Neural cell (in vitro differentiated cells): ENCODE data around the gene PRR16. TPM values are rescaled to one million over a fixed set of nuclear protein-coding genes. Genes with fewer than 3 reads are reported as not detected.
A peak's percentile ranks its signal among the peaks of the same experiment; 100 is the strongest.

Source experiments
- H2AFZ ChIP-seq: fragments of 200-600, 300-800 bp; sonication (generic), shearing (Covaris generic); 2 replicates; pipeline ENCODE4 v1.6.0; 2014; ENCODE audit warnings: low read depth, mild to moderate bottlenecking, antibody characterized with exemption, low read length, moderate library complexity
- H3F3A ChIP-seq: fragments of 200-600 bp; shearing (Covaris generic); 2 replicates; pipeline ENCODE4 v1.6.1; 2016; ENCODE audit warnings: mild to moderate bottlenecking, moderate library complexity, mixed read lengths, antibody characterized with exemption, low read length; ENCODE audit not compliant: insufficient read depth, poor library complexity, severe bottlenecking
- H3K27ac ChIP-seq: fragments of 200-600, 300-800 bp; sonication (generic), shearing (Covaris generic); 2 replicates; pipeline ENCODE4 v1.5.1; 2014; ENCODE audit warnings: mild to moderate bottlenecking, low read length, moderate library complexity
- H3K27me3 ChIP-seq: fragments of 300-800, 200-600 bp; sonication (generic), shearing (Covaris generic); 2 replicates; pipeline ENCODE4 v1.6.0; 2014; ENCODE audit warnings: mild to moderate bottlenecking, low read depth, low read length, moderate library complexity; ENCODE audit not compliant: insufficient read depth
- H3K36me3 ChIP-seq: fragments of 300-800, 200-600 bp; sonication (generic), shearing (Covaris generic); 2 replicates; pipeline ENCODE4 v1.5.1; 2014; ENCODE audit warnings: mild to moderate bottlenecking, antibody characterized with exemption, low read length, moderate library complexity; ENCODE audit not compliant: insufficient read depth
- H3K4me2 ChIP-seq: fragments of 300-800, 200-600 bp; sonication (generic), shearing (Covaris generic); 2 replicates; pipeline ENCODE4 v1.6.0; 2014; ENCODE audit warnings: mild to moderate bottlenecking, low read length
- H3K4me3 ChIP-seq: fragments of 300-800, 200-600 bp; sonication (generic), shearing (Covaris generic); 2 replicates; pipeline ENCODE4 v1.5.1; 2014; ENCODE audit warnings: mild to moderate bottlenecking, low read length, moderate library complexity
- H3K79me2 ChIP-seq: fragments of 200-600 bp; shearing (Covaris generic); replicated peaks from 2 replicates; pipeline ENCODE4 v1.6.0; 2014; ENCODE audit warnings: mild to moderate bottlenecking, low read length, moderate library complexity; ENCODE audit not compliant: insufficient read depth
- H3K9ac ChIP-seq: fragments of 300-800, 200-600 bp; sonication (generic), shearing (Covaris generic); 2 replicates; pipeline ENCODE4 v1.6.1; 2016; ENCODE audit warnings: mild to moderate bottlenecking, low read length, mixed read lengths
- H3K9me2 ChIP-seq: fragments of 200-600 bp; shearing (Covaris generic); 2 replicates; pipeline ENCODE4 v1.6.1; 2016; ENCODE audit warnings: mild to moderate bottlenecking, low read length, mixed read lengths; ENCODE audit not compliant: insufficient read depth
- H3K9me3 ChIP-seq: fragments of 200-600, 300-800 bp; sonication (generic), shearing (Covaris generic); 2 replicates; pipeline ENCODE4 v1.6.1; 2016; ENCODE audit warnings: mild to moderate bottlenecking, mixed run types, low read length, moderate library complexity, mixed read lengths
- H4K20me1 ChIP-seq: fragments of 200-600 bp; shearing (Covaris generic); 2 replicates; pipeline ENCODE4 v1.6.1; 2016; ENCODE audit warnings: mild to moderate bottlenecking, mixed run types; ENCODE audit not compliant: insufficient read depth
- EP300 ChIP-seq: fragments of 450-650 bp; conservative IDR thresholded peaks from 2 replicates; pipeline ENCODE4 v1.6.1; 2014; ENCODE audit warnings: antibody characterized with exemption, mild to moderate bottlenecking, moderate library complexity; ENCODE audit not compliant: poor library complexity, severe bottlenecking
- EZH2 ChIP-seq: fragments of 200-600, 300-800 bp; shearing (Covaris generic), sonication (generic); IDR thresholded peaks from 2 replicates; pipeline ENCODE4 v1.6.1; 2014; ENCODE audit warnings: antibody characterized with exemption, low read length, borderline replicate concordance, mild to moderate bottlenecking; ENCODE audit not compliant: insufficient read depth, poor library complexity, severe bottlenecking
- MXI1 ChIP-seq: fragments of 450-650 bp; conservative IDR thresholded peaks from 2 replicates; pipeline ENCODE4 v1.6.1; 2014; ENCODE audit warnings: antibody characterized with exemption, mild to moderate bottlenecking; ENCODE audit not compliant: poor library complexity, severe bottlenecking
- POLR2AphosphoS5 ChIP-seq: IDR thresholded peaks from 2 replicates; pipeline ENCODE4 v1.6.1; 2012
- RAD21 ChIP-seq: fragments of 450-650 bp; conservative IDR thresholded peaks from 2 replicates; pipeline ENCODE4 v1.6.1; 2014; ENCODE audit warnings: antibody characterized with exemption, mild to moderate bottlenecking, moderate library complexity
- SMC3 ChIP-seq: fragments of 450-650 bp; conservative IDR thresholded peaks from 2 replicates; pipeline ENCODE4 v1.6.1; 2014; ENCODE audit warnings: antibody characterized with exemption, mild to moderate bottlenecking, moderate library complexity; ENCODE audit not compliant: poor library complexity
- TAF1 ChIP-seq: IDR thresholded peaks from 2 replicates; pipeline ENCODE4 v1.6.1; 2012; ENCODE audit warnings: low read depth
- polyA plus RNA-seq: library from polyadenylated mRNA; depleted of rRNA; stranded (reverse); fragments of >200 nt; gene quantifications from 2 replicates; pipeline ENCODE4 v1.2.3, GENCODE V29; 2014
- TF ChIP-seq, protein P1 (sequence below): fragments of 450-650 bp; IDR thresholded peaks from 2 replicates; pipeline ENCODE4 v1.5.1; 2014; ENCODE audit warnings: antibody characterized with exemption, mild to moderate bottlenecking, moderate library complexity; ENCODE audit not compliant: poor library complexity, severe bottlenecking
- TF ChIP-seq, protein P2 (sequence below): IDR thresholded peaks from 2 replicates; pipeline ENCODE4 v1.6.1; 2012; ENCODE audit warnings: borderline replicate concordance

The PRR16 gene
- polyA plus RNA-seq, 1 donor from 2014 or later: 1.7 TPM

DNA sequence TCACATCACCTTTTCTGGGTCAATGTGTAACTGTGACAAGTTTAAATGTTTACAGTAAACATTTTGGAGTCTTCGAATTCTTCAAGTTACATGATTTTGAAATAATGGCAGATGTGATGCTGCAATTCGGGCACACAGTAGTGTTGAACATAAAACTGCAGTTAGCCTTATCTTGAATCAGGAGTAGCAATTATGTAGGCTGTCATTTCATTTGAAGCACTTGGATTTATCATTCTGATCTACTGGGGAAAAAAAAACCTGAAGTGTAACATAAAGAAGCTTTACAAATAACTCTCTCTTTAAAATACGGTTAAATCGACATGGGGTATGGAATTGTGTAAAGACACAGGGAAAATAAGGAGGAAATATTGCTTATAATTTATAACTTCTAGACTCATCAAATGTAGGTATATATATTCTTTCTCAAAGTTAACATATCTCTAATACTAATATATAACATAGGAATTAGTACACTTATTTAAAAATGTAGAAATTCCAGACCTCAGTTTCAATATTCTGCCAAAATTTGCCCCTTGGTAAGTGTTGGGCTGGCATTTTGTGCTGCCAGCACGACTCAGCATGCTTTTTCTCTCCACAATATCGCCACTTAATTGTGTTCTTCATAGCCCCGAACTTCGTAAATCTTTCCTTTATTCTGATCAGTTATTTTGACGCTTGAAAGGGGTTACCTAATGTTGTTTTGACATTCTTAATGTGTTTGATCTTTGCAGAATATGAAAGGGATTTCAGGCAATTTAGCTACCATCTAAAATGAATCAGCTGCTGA, 226.7 kb downstream of the PRR16 start:
- Histone ChIP-seq H3K4me3 (no peak overlapping the region), H4K20me1 (no peaks in the 10 kb centered on the region), H3K9ac (no peak overlapping the region), H3K27ac (no peak overlapping the region), H3F3A (no peaks in the 10 kb centered on the region), H3K79me2 (no peaks in the 10 kb centered on the region), H3K9me2 (no peaks in the 10 kb centered on the region), H3K27me3 (no peaks in the 10 kb centered on the region), H3K9me3 (no peaks in the 10 kb centered on the region), H2AFZ (no peak overlapping the region), H3K4me2 (no peak overlapping the region), H3K36me3 (no peaks in the 10 kb centered on the region)
- TF ChIP-seq TAF1 (no peak), POLR2AphosphoS5 (peak; percentile 25)

GRCh38 chr5:120692325-120692724, 228.2 kb downstream of the PRR16 start:
- no peaks in the 10 kb centered on the region for H3K9me2 ChIP-seq
- no peak overlapping the region for H2AFZ ChIP-seq
- no peaks in the 10 kb centered on the region for H3F3A ChIP-seq
- H3K4me2 ChIP-seq: no peak overlapping the region
- H3K9me3 ChIP-seq: no peaks in the 10 kb centered on the region
- H3K79me2 ChIP-seq: no peaks in the 10 kb centered on the region
- H3K36me3 ChIP-seq: no peaks in the 10 kb centered on the region
- TF ChIP-seq, protein P1, sequence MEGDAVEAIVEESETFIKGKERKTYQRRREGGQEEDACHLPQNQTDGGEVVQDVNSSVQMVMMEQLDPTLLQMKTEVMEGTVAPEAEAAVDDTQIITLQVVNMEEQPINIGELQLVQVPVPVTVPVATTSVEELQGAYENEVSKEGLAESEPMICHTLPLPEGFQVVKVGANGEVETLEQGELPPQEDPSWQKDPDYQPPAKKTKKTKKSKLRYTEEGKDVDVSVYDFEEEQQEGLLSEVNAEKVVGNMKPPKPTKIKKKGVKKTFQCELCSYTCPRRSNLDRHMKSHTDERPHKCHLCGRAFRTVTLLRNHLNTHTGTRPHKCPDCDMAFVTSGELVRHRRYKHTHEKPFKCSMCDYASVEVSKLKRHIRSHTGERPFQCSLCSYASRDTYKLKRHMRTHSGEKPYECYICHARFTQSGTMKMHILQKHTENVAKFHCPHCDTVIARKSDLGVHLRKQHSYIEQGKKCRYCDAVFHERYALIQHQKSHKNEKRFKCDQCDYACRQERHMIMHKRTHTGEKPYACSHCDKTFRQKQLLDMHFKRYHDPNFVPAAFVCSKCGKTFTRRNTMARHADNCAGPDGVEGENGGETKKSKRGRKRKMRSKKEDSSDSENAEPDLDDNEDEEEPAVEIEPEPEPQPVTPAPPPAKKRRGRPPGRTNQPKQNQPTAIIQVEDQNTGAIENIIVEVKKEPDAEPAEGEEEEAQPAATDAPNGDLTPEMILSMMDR: no peak
- TF ChIP-seq, protein P2, sequence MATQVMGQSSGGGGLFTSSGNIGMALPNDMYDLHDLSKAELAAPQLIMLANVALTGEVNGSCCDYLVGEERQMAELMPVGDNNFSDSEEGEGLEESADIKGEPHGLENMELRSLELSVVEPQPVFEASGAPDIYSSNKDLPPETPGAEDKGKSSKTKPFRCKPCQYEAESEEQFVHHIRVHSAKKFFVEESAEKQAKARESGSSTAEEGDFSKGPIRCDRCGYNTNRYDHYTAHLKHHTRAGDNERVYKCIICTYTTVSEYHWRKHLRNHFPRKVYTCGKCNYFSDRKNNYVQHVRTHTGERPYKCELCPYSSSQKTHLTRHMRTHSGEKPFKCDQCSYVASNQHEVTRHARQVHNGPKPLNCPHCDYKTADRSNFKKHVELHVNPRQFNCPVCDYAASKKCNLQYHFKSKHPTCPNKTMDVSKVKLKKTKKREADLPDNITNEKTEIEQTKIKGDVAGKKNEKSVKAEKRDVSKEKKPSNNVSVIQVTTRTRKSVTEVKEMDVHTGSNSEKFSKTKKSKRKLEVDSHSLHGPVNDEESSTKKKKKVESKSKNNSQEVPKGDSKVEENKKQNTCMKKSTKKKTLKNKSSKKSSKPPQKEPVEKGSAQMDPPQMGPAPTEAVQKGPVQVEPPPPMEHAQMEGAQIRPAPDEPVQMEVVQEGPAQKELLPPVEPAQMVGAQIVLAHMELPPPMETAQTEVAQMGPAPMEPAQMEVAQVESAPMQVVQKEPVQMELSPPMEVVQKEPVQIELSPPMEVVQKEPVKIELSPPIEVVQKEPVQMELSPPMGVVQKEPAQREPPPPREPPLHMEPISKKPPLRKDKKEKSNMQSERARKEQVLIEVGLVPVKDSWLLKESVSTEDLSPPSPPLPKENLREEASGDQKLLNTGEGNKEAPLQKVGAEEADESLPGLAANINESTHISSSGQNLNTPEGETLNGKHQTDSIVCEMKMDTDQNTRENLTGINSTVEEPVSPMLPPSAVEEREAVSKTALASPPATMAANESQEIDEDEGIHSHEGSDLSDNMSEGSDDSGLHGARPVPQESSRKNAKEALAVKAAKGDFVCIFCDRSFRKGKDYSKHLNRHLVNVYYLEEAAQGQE: no peak
- TF ChIP-seq SMC3 (no peak), POLR2AphosphoS5 (no peak), EP300 (no peak)
- no peak overlapping the region for H3K27ac ChIP-seq
- no peak overlapping the region for H3K9ac ChIP-seq
- H3K27me3 ChIP-seq: no peaks in the 10 kb centered on the region
- H3K4me3 ChIP-seq: no peak overlapping the region
- H4K20me1 ChIP-seq: no peaks in the 10 kb centered on the region

DNA sequence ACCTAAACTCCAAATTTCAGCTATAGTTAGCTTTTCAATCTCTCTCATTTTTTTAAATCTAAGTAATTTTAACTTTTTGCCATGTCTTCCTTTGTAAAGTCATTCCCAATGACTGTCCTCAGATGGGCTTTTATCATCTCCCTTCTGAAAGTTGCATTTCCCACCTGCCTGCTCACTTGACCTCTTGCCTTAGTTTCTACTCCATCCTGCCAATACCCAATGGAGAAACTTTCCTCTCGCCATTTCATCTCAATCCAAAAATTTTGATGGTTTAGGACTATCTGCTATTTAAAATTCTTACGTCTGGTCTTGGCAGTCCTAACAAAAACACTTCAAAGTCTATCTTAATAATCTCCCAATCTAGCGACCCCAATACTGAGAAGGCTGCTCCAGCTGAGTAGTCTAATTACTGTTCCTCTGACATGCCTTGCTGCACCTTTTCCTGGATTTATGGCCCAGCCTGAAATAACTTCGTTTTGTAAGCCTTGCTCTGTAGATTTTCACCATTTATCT, 231.3 kb downstream of the PRR16 start:
- H3K27ac ChIP-seq: no peak overlapping the region

More for the DNA sequence above, 231.3 kb downstream of the PRR16 start:
- H3K9ac ChIP-seq: no peak overlapping the region
- H3K27me3 ChIP-seq: no peaks in the 10 kb centered on the region
- H3K36me3 ChIP-seq: no peaks in the 10 kb centered on the region
- no peak overlapping the region for H2AFZ ChIP-seq
- no peaks in the 10 kb centered on the region for H3F3A ChIP-seq
- H3K4me3 ChIP-seq: no peak overlapping the region
- H3K79me2 ChIP-seq: no peaks in the 10 kb centered on the region
- H3K4me2 ChIP-seq: no peak overlapping the region
- no peaks in the 10 kb centered on the region for H3K9me3 ChIP-seq
- no peaks in the 10 kb centered on the region for H4K20me1 ChIP-seq
- TF ChIP-seq POLR2AphosphoS5: no peak
- no peak for TF ChIP-seq MXI1
- TF ChIP-seq, protein P1: no peak
- no peak for TF ChIP-seq RAD21
- TF ChIP-seq TAF1: no peak
- no peak for TF ChIP-seq EZH2
- no peaks in the 10 kb centered on the region for H3K9me2 ChIP-seq
